T-helper 1 cell treated with Interleukin-12 subunit alpha and Interleukin-12 subunit beta and Interleukin-4 antibody, amounts not matched to agents 30 ng/mL and 1 ng/mL, for 36 hours (primary cell): ENCODE results near the gene MEGF6. TPM values are rescaled to one million over a fixed set of nuclear protein-coding genes. Genes with fewer than 3 reads are reported as not detected.

Source experiments
- intact Hi-C: fragments of 100-400 bp; cut with micrococcal nuclease; formaldehyde crosslinking; loops from one replicate; pipeline ENCODE4 v1.15.1; 2024
- total RNA-seq: library from RNA; stranded (reverse); gene quantifications from 2 replicates; pipeline ENCODE4 v1.2.3, GENCODE V29; 2022

The MEGF6 gene
- total RNA-seq, 1 donor from 2014 or later: 9.6 TPM

DNA sequence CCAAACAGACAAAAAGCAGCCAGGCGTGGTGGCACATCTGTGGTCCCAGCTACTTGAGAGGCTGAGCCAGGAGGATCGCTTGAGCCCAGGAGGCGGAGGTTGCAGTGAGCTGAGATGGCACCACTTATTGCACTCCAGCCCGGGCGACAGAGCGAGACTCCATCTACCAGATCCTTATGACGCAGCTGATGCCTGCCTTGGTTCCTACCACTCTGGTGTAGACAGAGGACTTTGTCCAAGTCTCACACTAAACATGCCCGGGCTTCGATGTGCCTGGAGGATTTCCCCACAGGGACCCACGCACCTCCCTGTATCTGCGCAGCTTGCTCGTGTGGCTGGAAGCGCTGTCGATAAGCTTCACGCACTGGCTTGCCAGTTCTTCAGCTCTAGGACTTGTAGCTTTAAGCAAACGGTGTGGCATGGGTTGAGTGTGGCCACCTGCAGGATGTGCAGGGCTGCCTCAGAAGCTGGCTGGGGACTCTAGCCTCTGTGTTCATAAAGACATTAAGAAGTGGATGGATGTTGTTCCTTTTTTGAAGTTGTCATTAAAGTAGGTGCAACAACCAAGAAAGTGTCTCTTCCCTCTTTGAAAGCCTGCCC, 18.4 kb upstream of the MEGF6 start:
- intact Hi-C loops: loop anchor here (5.0 to 10.0 kb wide), 2 partner anchors 225 to 1042 kb away; partner anchors contain the start of genes CEP104, DFFB and PRXL2B

DNA sequence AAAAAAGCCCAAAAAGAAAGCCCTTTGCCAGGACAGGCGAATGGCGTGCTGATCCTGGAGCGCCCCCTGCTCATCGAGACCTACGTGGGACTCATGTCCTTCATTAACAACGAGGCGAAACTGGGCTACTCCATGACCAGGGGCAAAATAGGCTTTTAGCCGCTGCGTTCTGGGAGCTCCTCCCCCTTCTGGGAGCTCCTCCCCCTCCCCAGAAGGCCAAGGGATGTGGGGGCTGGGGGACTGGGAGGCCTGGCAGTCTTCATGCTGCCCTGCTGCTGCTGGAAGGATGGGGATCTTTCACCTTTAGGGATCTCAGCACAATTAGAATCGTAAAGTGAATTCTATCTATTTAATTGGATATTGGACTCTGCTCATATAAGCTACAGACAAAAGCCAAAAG, 17.1 kb upstream of the MEGF6 start:
- intact Hi-C loops: loop anchor here (5.0 to 10.0 kb wide), 2 partner anchors 226 to 1041 kb away; partner anchors contain the start of genes CEP104, DFFB and PRXL2B

DNA sequence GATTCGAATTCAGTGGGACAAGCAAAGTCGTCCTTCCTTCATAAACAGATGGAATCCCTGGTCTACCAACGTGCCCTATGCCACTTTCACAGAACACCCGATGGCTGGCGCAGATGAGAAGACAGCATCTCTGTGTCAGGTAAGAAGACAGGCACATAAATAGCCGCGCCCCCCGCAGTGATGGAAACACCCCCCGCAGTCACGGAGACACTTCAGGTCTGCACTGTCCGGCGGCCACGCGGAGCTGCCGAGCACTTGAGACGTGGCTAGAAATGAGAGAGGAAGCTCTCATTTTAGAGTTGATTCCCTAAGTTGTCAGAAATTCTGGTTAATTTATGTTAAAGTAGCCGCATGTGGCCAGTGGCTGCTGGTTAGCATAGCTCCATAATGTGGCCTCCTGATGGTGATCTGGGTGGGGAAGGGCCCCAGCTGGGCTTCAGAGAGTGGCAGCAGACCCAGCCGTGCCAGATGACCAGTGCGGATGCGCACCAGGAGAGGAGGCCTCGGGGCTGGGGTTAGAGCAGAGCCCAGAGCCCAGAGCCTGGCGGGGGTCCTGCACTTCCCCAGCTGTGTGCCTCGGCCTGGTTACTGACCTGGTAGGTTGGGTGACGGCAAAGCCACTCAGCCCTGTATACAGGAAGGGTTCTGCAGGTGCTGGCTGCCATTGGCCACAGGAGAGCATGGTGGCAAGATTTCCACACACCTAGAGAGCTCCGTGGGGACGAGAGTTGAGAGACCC, 16.4 kb upstream of the MEGF6 start:
- intact Hi-C loops: loop anchor here (5.0 to 10.0 kb wide), 2 partner anchors 227 to 1040 kb away; partner anchors contain the start of genes CEP104, DFFB and PRXL2B

DNA sequence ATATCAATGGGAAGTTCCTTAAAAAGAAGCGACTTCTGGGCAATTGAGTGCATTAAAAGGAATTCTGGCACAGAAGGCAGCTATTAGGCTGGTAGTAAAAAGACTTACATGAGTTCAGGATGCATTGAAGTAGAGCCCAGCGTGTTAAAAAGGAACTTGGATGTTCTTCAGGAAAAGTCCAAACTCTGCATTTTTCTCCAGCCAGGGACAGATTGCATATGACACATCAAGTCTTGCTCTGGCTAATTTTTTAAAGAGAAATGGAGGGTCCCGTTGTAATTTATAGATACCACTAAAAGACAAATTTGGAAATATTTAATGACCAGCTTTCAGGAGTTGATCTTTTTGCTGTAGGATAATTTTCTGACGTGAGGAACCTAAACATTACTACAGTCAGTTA, 14.7 kb upstream of the MEGF6 start:
- intact Hi-C loops: loop anchor here (5.0 to 10.0 kb wide), 2 partner anchors 229 to 1039 kb away; partner anchors contain the start of genes CEP104, DFFB and PRXL2B

DNA sequence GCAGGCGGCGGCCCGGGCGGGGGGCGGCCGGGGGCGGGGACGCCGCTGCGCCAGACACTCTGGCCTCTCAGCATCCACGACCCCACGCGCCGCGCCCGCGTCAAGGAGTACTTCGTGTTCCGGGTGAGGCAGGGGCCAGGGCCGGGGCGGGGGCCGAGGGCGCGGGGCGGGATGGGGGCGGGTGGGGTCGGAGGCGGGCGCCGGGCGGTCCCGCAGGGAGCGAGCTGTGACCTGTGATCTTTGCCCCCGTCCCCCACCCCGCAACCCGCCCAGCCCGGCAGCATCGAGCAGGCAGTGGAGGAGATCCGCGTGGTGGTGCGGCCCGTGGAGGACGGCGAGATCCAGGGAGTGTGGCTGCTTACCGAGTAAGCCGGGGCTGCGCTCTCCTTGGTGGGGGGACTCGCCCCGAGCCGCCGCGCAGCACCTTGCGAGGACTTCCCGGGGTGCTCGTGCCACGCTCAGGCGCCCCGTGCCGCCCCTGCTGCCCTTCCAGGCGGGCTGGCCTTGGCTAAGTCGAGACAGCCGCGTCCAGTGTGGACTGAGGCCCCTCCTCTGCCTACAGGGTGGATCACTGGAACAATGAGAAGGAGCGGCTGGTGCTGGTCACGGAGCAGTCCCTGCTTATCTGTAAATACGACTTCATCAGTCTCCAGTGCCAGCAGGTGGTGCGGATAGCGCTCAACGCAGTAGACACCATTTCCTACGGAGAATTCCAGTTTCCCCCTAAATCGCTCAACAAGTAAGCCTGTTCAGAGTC, 14.0 kb upstream of the MEGF6 start:
- intact Hi-C loops: loop anchor here (2.0 to 10.0 kb wide), 4 partner anchors 147 to 1038 kb away; partner anchors contain the start of genes C1orf174, CEP104, DFFB and PRXL2B

DNA sequence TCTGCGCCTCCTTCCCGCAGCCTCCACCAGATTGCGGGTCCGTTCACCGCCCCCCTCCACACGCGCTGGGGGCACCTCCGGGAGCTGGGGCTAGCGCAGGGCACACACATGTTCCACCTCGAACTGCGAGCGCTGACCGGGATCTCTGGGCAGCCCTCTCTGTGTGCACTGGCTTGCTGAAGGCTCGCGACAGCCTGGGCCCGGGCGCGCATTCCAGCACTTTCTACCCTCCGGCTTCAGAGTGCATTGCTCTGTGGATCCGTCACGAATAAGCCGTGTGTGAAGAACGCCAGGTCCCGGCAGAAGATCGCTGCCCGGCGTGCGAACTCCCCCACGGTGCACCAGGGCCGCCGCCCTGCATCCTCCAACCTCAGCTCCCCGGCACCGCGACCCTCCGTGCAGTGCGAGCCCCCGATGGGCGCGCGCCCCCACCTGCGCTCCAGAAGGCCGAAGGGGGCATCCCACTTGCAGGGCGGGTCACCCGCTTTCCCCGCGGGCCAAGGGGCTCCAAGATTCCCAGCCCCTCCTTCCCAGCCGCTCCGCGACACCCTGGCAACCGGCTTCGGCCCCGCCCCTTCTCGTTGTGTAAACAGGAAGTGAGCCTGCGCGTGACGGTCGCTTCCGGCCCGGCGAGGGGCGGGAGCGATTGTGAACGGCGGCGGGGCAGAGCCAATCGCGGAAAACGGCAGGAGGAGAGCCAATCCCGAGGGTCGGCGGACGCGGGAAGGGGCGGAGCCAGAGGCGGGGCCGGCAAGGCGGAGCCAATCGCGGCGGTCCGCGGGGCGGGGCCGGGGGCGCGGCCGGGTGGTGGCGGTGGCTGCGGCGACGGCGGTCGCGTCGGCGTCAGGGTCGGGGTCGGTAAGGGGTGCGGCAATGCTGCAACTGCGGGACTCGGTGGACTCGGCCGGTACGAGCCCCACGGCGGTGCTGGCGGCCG, 13.2 kb upstream of the MEGF6 start, which contains the start of gene TPRG1L:
Gene TPRG1L, plus strand, starts transcription at position 816 of the 937 bp plus-strand sequence. Its CDS starts 58 bp downstream, at position 874.
- intact Hi-C loops: loop anchor here (1.0 to 10.0 kb wide), 8 partner anchors 26 to 1037 kb away; partner anchors contain the start of genes C1orf174, CEP104, DFFB and LRRC47

DNA sequence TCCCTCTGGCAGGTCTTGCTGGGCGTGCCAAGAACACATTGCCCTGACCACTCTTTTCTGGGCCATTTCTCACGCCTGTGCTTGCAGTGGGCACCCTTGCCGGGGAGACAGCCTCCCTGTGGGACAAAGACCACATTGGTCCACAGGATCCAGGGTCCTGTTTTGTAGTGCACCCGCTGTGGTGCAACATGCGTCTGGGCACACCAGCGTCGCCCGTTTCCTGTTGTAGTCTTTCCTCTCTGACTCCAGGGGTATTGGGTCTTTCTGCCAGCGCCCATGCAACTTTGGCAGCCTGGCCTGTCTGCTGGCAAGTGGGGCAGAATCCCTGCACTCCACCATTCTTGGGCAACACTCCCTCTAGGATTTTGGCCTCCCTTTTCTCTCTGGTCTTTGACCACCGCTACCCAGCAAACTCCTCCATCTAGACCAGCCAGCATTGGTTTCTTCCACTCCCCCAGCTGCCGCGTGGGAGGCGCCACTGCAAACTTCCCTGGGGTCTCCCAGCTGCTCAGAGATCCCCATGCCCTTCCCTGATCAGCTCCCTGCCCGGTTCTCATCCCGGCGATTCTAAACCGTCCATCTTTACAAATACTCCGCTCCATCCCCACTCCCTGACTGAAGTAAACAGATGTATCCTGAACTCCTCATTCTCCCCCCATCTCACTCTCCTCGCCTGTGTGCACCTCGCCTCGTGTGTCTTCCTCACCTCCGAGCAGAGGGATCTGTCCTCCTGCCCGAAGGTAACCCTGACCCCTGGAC, 12.3 kb upstream of the MEGF6 start:
- intact Hi-C loops: loop anchor here (1.0 to 10.0 kb wide), 7 partner anchors 27 to 277 kb away; partner anchors contain the start of genes C1orf174, CEP104, DFFB and LRRC47

DNA sequence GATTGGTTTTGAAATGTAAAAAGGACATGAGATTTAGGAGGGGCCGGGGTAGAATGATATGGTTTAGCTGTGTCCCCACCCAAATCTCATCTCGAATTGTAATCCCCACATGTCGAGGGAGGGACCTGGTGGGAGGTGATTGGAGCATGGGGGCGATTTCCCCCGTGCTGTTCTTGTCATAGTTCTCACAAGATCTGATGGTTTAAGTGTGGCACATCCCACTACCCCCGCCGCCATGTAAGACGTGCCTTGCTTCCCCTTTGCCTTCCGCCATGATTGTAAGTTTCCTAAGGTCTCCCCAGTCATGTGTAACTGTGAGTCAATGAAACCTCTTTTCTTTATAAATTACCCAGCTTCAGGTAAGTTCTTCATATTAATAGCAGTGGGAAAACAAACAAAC, 10.8 kb upstream of the MEGF6 start:
- intact Hi-C loops: loop anchor here (10.0 kb wide), 1 partner anchor 233 kb away; the partner anchor contains the start of genes CEP104 and DFFB

DNA sequence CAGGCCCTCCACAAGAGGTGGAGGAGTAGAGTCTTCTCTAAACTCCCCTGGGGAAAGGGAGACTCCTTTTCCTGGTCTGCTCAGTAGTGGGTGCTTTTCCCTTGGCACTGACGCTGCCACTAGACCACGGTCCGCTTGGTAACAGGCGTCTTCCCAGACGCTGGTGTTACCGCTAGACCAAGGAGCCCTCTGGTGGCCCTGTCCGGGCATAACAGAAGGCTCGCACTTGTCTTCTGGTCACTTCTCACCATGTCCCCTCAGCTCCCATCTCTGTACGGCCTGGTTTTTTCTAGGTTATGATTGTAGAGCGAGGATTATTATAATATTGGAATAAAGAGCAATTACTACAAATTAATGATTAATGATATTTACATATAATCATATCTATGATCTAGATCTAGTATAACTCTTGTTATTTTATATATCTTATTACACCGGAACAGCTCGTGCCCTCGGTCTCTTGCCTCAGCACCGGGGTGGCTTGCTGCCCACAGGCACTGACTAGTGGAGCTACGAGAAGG, 9.9 kb upstream of the MEGF6 start:
- intact Hi-C loops: loop anchor here (10.0 kb wide), 1 partner anchor 234 kb away; the partner anchor contains the start of genes CEP104 and DFFB

DNA sequence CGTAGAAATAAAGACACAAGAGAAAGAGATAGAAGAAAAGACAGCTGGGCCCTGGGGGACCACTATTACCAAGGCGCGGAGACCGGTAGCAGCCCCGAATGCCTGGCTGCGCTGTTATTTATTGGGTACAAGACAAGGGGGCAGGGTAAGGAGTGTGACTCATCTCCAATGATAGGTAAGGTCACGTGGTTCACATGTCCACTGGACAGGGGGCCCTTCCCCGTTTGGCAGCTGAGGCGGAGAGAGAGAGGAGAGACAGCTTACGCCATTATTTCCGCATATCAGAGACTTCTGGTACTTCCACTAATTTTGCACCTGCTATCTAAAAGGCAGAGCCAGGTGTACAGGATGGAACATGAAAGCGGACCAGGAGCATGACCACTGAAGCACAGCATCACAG, 9.4 kb upstream of the MEGF6 start:
- intact Hi-C loops: loop anchor here (10.0 kb wide), 1 partner anchor 234 kb away; the partner anchor contains the start of genes CEP104 and DFFB

DNA sequence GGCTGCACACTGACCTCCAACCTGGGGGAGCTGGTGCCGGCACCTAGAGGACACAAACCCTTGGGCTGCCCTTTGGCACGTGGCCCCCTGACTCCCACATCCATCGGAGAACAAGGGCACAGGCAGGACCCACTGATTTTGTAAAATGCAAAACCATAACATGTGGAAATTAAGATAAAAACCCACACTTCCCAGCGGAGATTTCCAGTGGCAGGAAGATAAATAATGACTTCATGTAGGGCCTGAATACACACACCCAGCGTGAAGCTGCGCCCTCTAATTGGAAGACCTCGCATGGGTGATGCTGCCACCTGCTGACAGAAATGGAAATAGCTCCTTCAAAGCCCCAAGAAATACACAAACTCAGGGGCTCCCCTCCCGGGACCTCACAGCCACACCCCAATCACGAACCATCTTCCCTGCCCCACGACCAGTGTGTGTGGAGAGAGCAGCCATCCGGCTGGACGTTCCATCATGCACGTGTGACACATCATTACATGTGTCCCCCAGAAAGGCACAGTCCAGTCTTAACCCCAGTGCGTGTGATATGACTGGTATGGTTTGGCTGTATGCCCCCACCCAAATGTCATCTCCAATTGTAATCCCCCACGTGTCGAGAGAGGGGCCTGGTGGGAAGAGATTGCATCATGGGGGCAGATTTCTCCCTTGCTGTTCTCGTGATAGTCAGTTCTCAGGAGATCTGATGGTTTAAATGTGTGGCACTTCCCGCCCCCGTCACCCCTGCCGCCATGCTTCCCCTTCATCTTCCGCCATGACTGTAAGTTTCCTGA, 7.8 kb upstream of the MEGF6 start:
- intact Hi-C loops: loop anchor here (1.0 kb wide), 4 partner anchors 54 to 166 kb away; no protein-coding TSS in a partner anchor

DNA sequence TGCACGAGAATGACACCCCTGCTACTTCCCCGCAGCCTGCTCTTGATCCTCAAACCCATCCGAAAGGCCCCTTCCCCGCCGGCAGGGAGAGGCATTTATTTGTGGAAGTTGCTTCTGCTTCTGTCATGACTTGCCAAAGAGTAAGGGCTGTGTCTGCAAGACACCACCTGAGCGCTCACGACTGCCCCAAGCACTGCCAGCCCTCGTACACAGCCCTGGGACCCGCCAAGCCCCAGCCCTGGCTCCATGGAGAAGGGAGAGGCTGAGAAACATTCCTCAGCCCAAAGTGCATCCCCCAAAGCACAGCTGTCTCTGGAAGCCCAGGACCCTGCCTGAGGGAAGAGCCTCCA, 7.2 kb upstream of the MEGF6 start:
- intact Hi-C loops: no loop called here

DNA sequence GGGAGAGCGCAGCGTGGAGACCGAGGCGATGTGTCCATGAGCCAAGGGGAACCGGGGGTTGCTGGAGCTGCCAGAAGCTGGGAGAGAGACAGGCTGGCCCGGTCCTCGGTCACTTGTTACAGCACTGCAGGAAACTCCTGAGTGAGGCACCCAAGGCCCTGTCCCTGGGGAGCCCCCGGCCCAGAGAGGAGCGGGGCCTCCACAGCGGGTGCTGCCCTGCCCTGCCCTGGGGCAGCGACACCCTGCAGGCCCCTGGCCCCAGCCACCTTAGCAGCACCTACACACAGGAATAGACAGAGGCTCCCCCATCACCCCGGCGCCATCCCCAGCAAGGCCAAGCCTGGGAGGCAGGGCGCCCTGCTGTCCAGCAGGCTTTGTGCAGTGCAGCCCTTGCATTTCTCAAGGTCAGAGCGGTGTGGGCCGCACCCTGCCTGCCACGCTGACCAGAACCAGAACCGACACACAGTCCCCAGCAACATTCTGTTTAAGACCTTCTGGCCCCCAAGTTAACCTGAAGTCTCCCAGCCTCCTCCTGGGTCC, 6.6 kb upstream of the MEGF6 start:
- intact Hi-C loops: no loop called here

DNA sequence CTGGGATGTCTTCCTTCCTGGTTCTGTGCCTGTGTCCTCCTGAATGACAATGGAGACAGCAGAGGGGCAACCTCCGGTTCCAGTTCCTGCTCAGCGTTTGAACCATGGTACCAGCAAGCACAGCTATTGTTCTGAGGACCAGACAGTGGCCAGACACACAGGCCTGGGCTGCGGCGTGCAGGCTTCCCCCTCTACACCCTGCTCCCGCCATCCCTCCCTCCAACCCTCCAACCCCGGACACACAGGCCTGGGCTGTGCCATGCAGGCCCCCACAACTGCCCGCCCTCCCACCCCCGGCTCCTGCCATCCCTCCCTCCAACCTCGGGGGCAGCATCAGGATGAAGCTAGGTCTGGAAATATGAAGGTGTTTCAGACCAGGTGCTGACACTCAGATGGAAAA, 5.6 kb upstream of the MEGF6 start:
- intact Hi-C loops: no loop called here

DNA sequence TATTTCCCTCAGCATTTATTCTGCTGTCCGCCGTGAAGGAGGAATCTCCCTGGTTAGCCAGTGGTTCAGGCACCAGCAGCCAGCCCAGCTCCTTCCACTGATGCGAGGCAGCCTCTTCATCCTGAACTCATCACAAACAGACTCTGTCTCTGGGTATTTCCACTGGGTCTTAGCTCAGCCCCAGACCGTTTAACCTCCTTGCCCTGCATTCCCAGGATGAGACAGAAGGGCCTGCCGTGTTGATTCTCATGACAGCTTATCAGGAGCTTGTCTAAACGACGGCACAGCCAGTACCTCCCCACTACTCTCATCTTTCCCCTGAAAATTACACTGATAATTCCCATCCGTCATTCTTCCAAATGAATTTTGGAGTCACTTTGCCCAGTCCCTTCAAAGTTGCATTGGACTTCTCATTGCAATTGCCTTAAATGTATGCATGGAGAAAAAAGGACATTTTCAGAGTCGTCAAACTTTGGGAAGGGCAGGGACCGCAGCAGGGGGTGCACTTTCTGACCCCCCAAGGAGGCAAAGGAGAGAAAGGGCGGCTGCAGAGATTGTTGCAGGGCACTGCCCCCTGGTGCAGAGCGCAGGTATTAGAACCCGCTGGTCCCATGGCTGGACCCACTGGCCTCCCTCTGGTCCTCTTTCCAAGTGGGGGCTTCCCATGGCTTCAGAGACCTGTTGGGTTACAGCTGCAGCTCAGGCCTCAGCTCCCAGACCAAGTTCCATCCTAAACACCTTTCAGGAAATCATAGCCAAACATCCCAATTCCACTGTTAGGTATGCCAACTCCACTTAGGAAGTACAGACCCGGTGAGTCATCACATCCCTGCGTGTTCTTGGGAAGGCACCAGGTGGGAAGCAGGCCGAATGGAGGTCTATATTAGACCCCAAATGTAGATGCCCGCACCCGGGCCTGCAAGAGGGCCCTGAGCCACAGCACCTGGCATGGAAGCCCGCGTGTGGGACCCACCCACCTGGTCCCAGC, 3.7 kb upstream of the MEGF6 start:
- intact Hi-C loops: no loop called here

DNA sequence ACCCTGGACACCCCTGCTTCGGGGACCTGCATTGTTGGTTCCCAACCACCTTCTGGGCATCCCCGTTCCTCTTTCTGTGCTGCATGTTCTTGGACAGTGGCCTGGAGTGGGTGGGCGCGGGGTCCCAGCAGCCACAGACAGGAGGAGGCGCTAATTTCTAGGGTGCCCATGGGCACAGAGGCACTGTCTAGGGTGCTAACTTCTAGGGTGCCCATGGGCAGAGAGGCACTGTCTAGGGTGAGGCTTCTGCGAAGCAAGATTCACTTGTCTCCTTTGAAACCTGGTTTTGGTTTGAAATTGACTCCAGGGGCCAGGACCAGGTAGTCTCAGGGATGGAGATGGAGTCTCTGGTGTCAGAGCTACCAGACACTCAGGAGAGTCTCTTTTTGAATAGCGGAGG, 815 bp upstream of the MEGF6 start:
- intact Hi-C loops: no loop called here
